Astrocyte (in vitro differentiated cells and primary cell): ENCODE results near the gene ZNF878. TPM values are rescaled to one million over a fixed set of nuclear protein-coding genes. Genes with fewer than 3 reads are reported as not detected.

Experiments used
- DNase-seq: peaks from one replicate; pipeline ENCODE4 v3.0.0-alpha.2; 2010; ENCODE audit warnings: low read depth
- FAIRE-seq: peaks from 2 replicates; lab custom pipeline; 2011; peaks lifted over from hg19 to GRCh38; lab: Jason Lieb, UNC
- H2AFZ ChIP-seq: 2 replicates; pipeline ENCODE4 v1.6.0; 2012; ENCODE audit warnings: low read depth, low read length, inconsistent platforms
- H3K27ac ChIP-seq: 2 replicates; pipeline ENCODE4 v1.5.1; 2011; ENCODE audit warnings: low read depth, low read length, inconsistent platforms
- H3K27me3 ChIP-seq: 2 replicates; pipeline ENCODE4 v1.6.0; 2011; ENCODE audit warnings: low read length, inconsistent platforms; ENCODE audit not compliant: insufficient read depth
- H3K36me3 ChIP-seq: 2 replicates; pipeline ENCODE4 v1.5.1; 2011; ENCODE audit warnings: low read length, inconsistent platforms; ENCODE audit not compliant: insufficient read depth
- H3K4me1 ChIP-seq: 2 replicates; pipeline ENCODE4 v1.5.1; 2011; ENCODE audit warnings: low read length, inconsistent platforms; ENCODE audit not compliant: insufficient read depth
- H3K4me2 ChIP-seq: 2 replicates; pipeline ENCODE4 v1.6.0; 2012; ENCODE audit warnings: low read length, inconsistent platforms
- H3K4me3 ChIP-seq: 2 replicates; pipeline ENCODE4 v1.5.1; 2011; ENCODE audit warnings: low read depth, mild to moderate bottlenecking, low read length, inconsistent platforms; ENCODE audit not compliant: insufficient read depth
- H3K79me2 ChIP-seq: 2 replicates; pipeline ENCODE4 v1.6.0; 2012; ENCODE audit warnings: mild to moderate bottlenecking, low read length, inconsistent platforms; ENCODE audit not compliant: insufficient read depth
- H3K9ac ChIP-seq: 2 replicates; pipeline ENCODE4 v1.6.0; 2012; ENCODE audit warnings: mild to moderate bottlenecking, low read length, inconsistent platforms
- H3K9me3 ChIP-seq: 2 replicates; pipeline ENCODE4 v1.5.1; 2012; ENCODE audit warnings: low read depth, mild to moderate bottlenecking, low read length, inconsistent platforms; ENCODE audit not compliant: insufficient read depth
- H4K20me1 ChIP-seq: 2 replicates; pipeline ENCODE4 v1.6.0; 2012; ENCODE audit warnings: low read length, inconsistent platforms; ENCODE audit not compliant: insufficient read depth
- H3K27ac Mint-ChIP-seq: one replicate; pipeline ENCODE4 v1.8.0; 2021; ENCODE audit warnings: mild to moderate bottlenecking, mixed read lengths; ENCODE audit not compliant: unreplicated experiment
- H3K27me3 Mint-ChIP-seq: one replicate; pipeline ENCODE4 v1.8.0; 2021; ENCODE audit warnings: low read depth, mixed read lengths; ENCODE audit not compliant: unreplicated experiment
- H3K36me3 Mint-ChIP-seq: one replicate; pipeline ENCODE4 v1.8.0; 2021; ENCODE audit warnings: low read depth, mixed read lengths; ENCODE audit not compliant: unreplicated experiment
- H3K4me1 Mint-ChIP-seq: one replicate; pipeline ENCODE4 v1.8.0; 2021; ENCODE audit warnings: low read depth, mixed read lengths; ENCODE audit not compliant: unreplicated experiment
- H3K4me3 Mint-ChIP-seq: one replicate; pipeline ENCODE4 v1.8.0; 2021; ENCODE audit warnings: mild to moderate bottlenecking, moderate library complexity, mixed read lengths; ENCODE audit not compliant: unreplicated experiment
- H3K9me3 Mint-ChIP-seq: one replicate; pipeline ENCODE4 v1.8.0; 2021; ENCODE audit warnings: mild to moderate bottlenecking, mixed read lengths; ENCODE audit not compliant: unreplicated experiment
- CTCF ChIP-seq: IDR thresholded peaks from 2 replicates; pipeline ENCODE4 v1.5.1; 2011; ENCODE audit warnings: low read depth, mild to moderate bottlenecking, inconsistent platforms, low read length, moderate library complexity; ENCODE audit not compliant: insufficient read depth
- EZH2 ChIP-seq: IDR thresholded peaks from 2 replicates; pipeline ENCODE4 v1.6.1; 2012; ENCODE audit warnings: mild to moderate bottlenecking, low read length, inconsistent platforms; ENCODE audit not compliant: insufficient read depth
- total RNA-seq: library from RNA; stranded (reverse); gene quantifications from 2 replicates; pipeline ENCODE4 v1.2.1, GENCODE V29; 2021

ZNF878 gene
- total RNA-seq, 1 donor from 2014 or later = not detected

GRCh38 chr19:11995174-11995573, 57.6 kb downstream of the ZNF878 start:
- Histone ChIP-seq H3K4me3 (no peak overlapping the region), H3K9me3 (peaks cover 2% of the 10 kb centered on the region), H3K79me2 (peaks cover 48% of the 10 kb centered on the region), H3K4me1 (no peaks in the 10 kb centered on the region), H3K4me2 (no peak overlapping the region), H4K20me1 (peaks cover 18% of the 10 kb centered on the region), H3K9ac (no peak overlapping the region), H3K36me3 (no peaks in the 10 kb centered on the region), H2AFZ (no peak overlapping the region), H3K27ac (no peak overlapping the region), H3K27me3 (no peaks in the 10 kb centered on the region)
- Mint-ChIP-seq H3K9me3 (peaks cover 18% of the 10 kb centered on the region), H3K4me1 (no peaks in the 10 kb centered on the region), H3K27me3 (no peaks in the 10 kb centered on the region), H3K36me3 (peaks cover 1% of the 10 kb centered on the region), H3K4me3 (no peak overlapping the region), H3K27ac (no peak overlapping the region)
- TF ChIP-seq EZH2 (no peak), CTCF (no peak)
- FAIRE-seq = no peak
- DNase-seq = no peak

Other genes with a start within 250 kb of the ZNF878 start
- gene ZNF440, start 238.7 kb downstream of the ZNF878 start, total RNA-seq = not detected in 2 replicates
- gene ZNF439, start 204.2 kb downstream of the ZNF878 start, total RNA-seq = not detected in 2 replicates
- not detected in 2 replicates for gene ZNF69, start 165.2 kb downstream of the ZNF878 start, total RNA-seq
- not detected in 2 replicates for gene ZNF700, start 127.9 kb downstream of the ZNF878 start, total RNA-seq
- not detected in 2 replicates for gene ZNF763, start 87.9 kb downstream of the ZNF878 start, total RNA-seq
- not detected in 2 replicates for gene ZNF433, start 17.3 kb downstream of the ZNF878 start, total RNA-seq
- gene ZNF844, start 11.8 kb upstream of the ZNF878 start, total RNA-seq = not detected in 2 replicates
- 7.5 and 8.2 TPM in 2 replicates for gene ZNF20, start 87.4 kb upstream of the ZNF878 start, total RNA-seq
- gene ZNF625, start 103.8 kb upstream of the ZNF878 start, total RNA-seq = 13.7 and 16.1 TPM in 2 replicates
- gene ZNF136, start 110.1 kb upstream of the ZNF878 start, total RNA-seq = 8.3 and 11.1 TPM in 2 replicates
- 0.09 TPM in 1 of 2 replicates, not detected in the other for gene ZNF44, start 241.9 kb upstream of the ZNF878 start, total RNA-seq